Kidney epithelial cell (primary cell): ENCODE measurements around the gene CYBA. TPM values are rescaled to one million over a fixed set of nuclear protein-coding genes. Genes with fewer than 3 reads are reported as not detected.

Source experiments
- DNase-seq: peaks from one replicate; pipeline ENCODE4 v3.0.0-alpha.2; 2010; ENCODE audit warnings: low read depth
- H3K27me3 ChIP-seq: 2 replicates; pipeline ENCODE4 v1.6.0; 2011; ENCODE audit warnings: low read length; ENCODE audit not compliant: control insufficient read depth, insufficient read depth
- H3K36me3 ChIP-seq: 2 replicates; pipeline ENCODE4 v1.5.1; 2011; ENCODE audit warnings: low read length; ENCODE audit not compliant: control insufficient read depth, insufficient read depth
- H3K4me3 ChIP-seq: 2 replicates; pipeline ENCODE4 v1.5.1; 2011; ENCODE audit warnings: low read depth, mild to moderate bottlenecking, control low read depth, low read length
- total RNA-seq: library from RNA; depleted of rRNA; stranded (reverse); fragments of >200 nt; gene quantifications from 2 replicates; pipeline ENCODE4 v1.2.3, GENCODE V29; 2015
- TF ChIP-seq, protein P1 (sequence below): IDR thresholded peaks from 2 replicates; pipeline ENCODE4 v1.5.1; 2011; ENCODE audit warnings: mild to moderate bottlenecking, moderate library complexity, low read length, control low read depth, inconsistent platforms; ENCODE audit not compliant: insufficient read depth, poor library complexity, severe bottlenecking

The CYBA gene
- total RNA-seq, 1 donor from 2014 or later = 734 TPM

DNA sequence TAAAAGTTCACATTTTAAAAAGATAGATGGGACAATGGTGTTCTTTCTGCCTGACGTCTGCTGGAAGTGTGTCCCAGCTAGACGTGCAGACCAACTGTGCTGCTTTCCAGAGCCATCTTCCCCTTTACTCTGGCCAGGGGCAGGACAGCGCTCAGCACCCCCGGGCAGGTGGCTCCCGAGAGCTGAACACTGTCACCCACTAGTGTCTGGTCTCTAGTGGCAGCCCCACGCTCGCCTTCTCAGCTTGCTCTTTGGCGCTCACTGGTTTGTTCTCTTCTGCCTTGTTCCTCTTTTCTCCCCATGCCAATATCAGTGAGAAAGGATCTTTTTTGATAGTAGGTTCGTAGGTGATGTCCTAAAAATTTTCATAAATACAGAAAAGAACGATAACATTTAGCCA is 54.9 kb downstream of the CYBA start:
- TF ChIP-seq, protein P1, sequence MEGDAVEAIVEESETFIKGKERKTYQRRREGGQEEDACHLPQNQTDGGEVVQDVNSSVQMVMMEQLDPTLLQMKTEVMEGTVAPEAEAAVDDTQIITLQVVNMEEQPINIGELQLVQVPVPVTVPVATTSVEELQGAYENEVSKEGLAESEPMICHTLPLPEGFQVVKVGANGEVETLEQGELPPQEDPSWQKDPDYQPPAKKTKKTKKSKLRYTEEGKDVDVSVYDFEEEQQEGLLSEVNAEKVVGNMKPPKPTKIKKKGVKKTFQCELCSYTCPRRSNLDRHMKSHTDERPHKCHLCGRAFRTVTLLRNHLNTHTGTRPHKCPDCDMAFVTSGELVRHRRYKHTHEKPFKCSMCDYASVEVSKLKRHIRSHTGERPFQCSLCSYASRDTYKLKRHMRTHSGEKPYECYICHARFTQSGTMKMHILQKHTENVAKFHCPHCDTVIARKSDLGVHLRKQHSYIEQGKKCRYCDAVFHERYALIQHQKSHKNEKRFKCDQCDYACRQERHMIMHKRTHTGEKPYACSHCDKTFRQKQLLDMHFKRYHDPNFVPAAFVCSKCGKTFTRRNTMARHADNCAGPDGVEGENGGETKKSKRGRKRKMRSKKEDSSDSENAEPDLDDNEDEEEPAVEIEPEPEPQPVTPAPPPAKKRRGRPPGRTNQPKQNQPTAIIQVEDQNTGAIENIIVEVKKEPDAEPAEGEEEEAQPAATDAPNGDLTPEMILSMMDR = no peak
- no peaks in the 10 kb centered on the region for H3K27me3 ChIP-seq
- no peak overlapping the region for H3K4me3 ChIP-seq
- H3K36me3 ChIP-seq = peaks cover 4% of the 10 kb centered on the region
- no peak for DNase-seq

DNA sequence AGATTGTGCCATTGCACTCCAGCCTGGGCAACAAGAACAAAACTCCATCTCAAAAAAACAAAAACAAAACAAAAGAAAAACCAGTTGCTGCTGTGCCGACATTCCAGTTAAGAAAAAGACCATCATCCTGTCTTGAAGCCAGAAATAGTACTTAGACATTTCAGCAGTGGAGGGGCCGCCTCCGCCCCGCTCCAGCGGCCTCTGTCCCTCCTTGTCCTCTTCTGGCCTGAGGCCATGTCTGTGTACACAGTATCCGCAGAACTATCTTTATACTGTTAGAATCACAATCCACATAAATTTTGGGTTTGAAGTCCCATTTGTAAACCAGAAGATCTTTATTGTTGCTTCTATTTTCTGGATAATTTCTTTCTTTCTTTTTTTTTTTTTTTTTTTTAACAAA is 55.8 kb downstream of the CYBA start:
- H3K4me3 ChIP-seq = no peak overlapping the region
- peaks cover 4% of the 10 kb centered on the region for H3K36me3 ChIP-seq
- TF ChIP-seq, protein P1 = no peak
- no peaks in the 10 kb centered on the region for H3K27me3 ChIP-seq
- DNase-seq = no peak

DNA sequence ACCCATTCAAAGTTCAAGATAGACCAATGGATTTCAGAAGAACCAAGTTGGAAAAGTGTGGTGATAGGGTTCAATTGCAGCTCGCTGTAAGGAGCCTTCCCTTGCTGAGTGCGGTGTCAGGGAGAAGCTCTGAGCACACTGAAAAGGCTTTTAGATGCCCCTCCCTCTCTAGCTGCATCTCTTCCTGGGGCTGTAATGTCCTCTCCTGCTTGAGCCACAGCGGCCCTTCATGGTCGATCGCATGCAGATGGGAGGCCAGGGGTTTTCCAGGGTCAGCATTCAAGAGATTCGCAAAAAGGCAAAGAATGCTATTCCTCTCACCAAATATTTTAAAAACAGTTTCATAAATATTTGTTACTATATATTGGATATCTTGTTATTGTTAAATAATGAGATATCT is 56.9 kb downstream of the CYBA start:
- Histone ChIP-seq H3K4me3 (no peak overlapping the region), H3K27me3 (no peaks in the 10 kb centered on the region), H3K36me3 (peaks cover 1% of the 10 kb centered on the region)
- DNase-seq = no peak
- TF ChIP-seq, protein P1 = no peak

DNA sequence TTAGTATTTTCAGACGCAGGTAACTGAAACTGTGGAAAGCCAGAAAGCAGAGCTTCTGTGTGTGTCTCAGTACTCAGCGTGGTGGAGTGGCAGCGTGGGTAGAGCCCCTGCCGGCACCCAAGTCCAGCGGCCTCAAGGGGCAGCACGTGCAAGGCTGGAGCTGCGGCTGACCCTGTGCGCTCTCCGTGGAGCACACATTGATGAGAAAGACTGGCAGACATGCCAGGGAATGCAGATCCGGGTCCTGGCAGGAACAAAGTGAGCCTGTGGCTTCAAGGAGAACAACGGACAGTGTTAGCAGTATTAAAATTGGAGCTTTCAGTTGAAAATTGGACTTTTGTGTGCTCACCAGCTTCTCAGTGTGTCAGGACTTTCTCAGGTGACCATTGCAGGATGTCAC is 57.4 kb downstream of the CYBA start:
- DNase-seq = no peak
- TF ChIP-seq, protein P1 = no peak
- H3K4me3 ChIP-seq = no peak overlapping the region
- peaks cover 1% of the 10 kb centered on the region for H3K36me3 ChIP-seq
- no peaks in the 10 kb centered on the region for H3K27me3 ChIP-seq

Other genes with a start within 250 kb of the CYBA start
- gene ZFPM1, start 197.8 kb downstream of the CYBA start, total RNA-seq = 3.7 and 6.2 TPM in 2 replicates
- 20.2 and 22.2 TPM in 2 replicates for gene ZC3H18, start 80.7 kb downstream of the CYBA start, total RNA-seq
- gene IL17C, start 12.5 kb downstream of the CYBA start, total RNA-seq = 0.29 and 1.4 TPM in 2 replicates
- gene MVD, start 12.0 kb upstream of the CYBA start, total RNA-seq = 102 TPM in 2 replicates
- 0.82 and 1.1 TPM in 2 replicates for gene SNAI3, start 35.5 kb upstream of the CYBA start, total RNA-seq
- 30.3 and 33.0 TPM in 2 replicates for gene RNF166, start 55.4 kb upstream of the CYBA start, total RNA-seq
- 12.8 and 17.1 TPM in 2 replicates for gene CTU2, start 55.5 kb upstream of the CYBA start, total RNA-seq
- gene PIEZO1, start 134.2 kb upstream of the CYBA start, total RNA-seq = 309 and 349 TPM in 2 replicates
- 11.3 and 14.5 TPM in 2 replicates for gene CDT1, start 152.7 kb upstream of the CYBA start, total RNA-seq
- 204 and 218 TPM in 2 replicates for gene APRT, start 160.9 kb upstream of the CYBA start, total RNA-seq
- gene GALNS, start 205.9 kb upstream of the CYBA start, total RNA-seq = 23.6 and 30.4 TPM in 2 replicates
- 50.1 and 59.4 TPM in 2 replicates for gene TRAPPC2L, start 206.1 kb upstream of the CYBA start, total RNA-seq
- gene PABPN1L, start 215.6 kb upstream of the CYBA start, total RNA-seq = not detected in 2 replicates